ENCODE results near the gene ST6GALNAC1. TPM values are rescaled to one million over a fixed set of nuclear protein-coding genes. Genes with fewer than 3 reads are reported as not detected.

The ST6GALNAC1 gene
- polyA plus RNA-seq, 1 donor (not counting 4 experiments of a cell fraction or from before 2014, with no cell fraction given) = 0.46 TPM

DNA sequence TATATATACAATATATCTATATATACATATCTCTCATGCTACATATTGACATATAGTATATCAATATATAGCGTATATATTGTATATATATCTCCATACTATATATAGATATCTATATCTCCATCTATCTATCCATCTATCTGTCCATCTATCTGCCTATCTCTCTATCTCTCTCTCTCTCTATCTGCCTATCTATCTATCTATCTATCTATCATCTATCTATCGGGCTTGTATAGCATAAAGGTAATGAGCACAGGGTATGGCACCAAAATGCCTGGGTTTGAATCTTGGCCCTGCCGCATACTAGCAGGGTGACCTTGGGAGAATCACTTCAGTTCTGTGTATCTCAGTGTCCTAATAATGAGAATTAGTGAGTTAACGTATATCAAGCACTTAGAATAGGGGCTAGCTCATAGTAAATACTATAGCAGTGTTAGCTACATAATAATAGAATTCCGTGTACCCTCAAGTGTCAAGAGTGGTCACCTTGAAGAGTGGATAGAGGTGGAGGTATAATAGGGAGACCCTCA, 1.5 kb downstream of the ST6GALNAC1 start:
- Histone ChIP-seq H3K4me3 (ENCODE audit: control insufficient read depth in 2 of 3, extremely low read depth in 1 of 3, insufficient read depth in 2 of 3, low read depth in 1 of 3, low read length in 3 of 3) (no peak overlapping the region), H3K9ac (ENCODE audit: control insufficient read depth, extremely low read depth, insufficient read depth, low read length) (no peak overlapping the region)

DNA sequence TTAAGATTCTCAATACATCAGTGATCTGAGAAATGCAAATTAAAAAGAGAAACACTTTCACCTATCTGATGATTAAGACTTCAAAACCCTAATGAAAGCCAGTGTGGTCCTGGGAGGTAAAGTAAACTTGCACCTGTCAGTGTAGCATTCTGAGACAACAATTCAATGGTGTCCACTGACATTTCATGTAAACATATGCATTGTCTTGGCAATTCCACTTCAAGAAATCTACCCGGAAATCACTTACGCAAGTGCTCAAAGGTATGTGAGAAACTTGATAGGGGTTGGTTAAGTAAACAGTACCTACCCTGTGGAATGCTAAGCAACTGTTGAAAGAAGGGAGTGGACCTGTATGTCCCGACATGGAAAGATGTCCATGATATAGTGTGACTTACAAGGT, 2.1 kb downstream of the ST6GALNAC1 start:
- no peak overlapping the region for H3K4me3 ChIP-seq (ENCODE audit: control insufficient read depth in 2 of 3, extremely low read depth in 1 of 3, insufficient read depth in 2 of 3, low read depth in 1 of 3, low read length in 3 of 3)
- no peaks in the 10 kb centered on the region for H3K27me3 ChIP-seq (ENCODE audit: control insufficient read depth, extremely low read depth, insufficient read depth, low read length)
- DNase-seq (ENCODE audit: low read depth, low spot score) = no peak
- H4K20me1 ChIP-seq (ENCODE audit: control insufficient read depth, extremely low read depth, insufficient read depth, low read length) = no peaks in the 10 kb centered on the region
- no peak overlapping the region for H3K4me2 ChIP-seq (ENCODE audit: control insufficient read depth, extremely low read depth, insufficient read depth, low read depth, low read length)
- no peak overlapping the region for H3K9ac ChIP-seq (ENCODE audit: control insufficient read depth, extremely low read depth, insufficient read depth, low read length)
- no peaks in the 10 kb centered on the region for H3K79me2 ChIP-seq (ENCODE audit: control insufficient read depth, insufficient read depth, low read length)
- no peaks in the 10 kb centered on the region for H3K9me1 ChIP-seq (ENCODE audit: control insufficient read depth, extremely low read depth, insufficient read depth, low read length)
- peaks cover 12% of the 10 kb centered on the region for H3K4me1 ChIP-seq (ENCODE audit: control insufficient read depth, extremely low read depth, insufficient read depth, low read length)
- no peak for FAIRE-seq
- H3K27ac ChIP-seq (ENCODE audit: control insufficient read depth, insufficient read depth, low read length) = no peak overlapping the region
- H3K9me3 ChIP-seq (ENCODE audit: control insufficient read depth, low read depth, low read length) = no peaks in the 10 kb centered on the region
- no peaks in the 10 kb centered on the region for H3K36me3 ChIP-seq (ENCODE audit: control insufficient read depth in 2 of 2, extremely low read depth in 1 of 2, insufficient read depth in 2 of 2, low read length in 2 of 2)
- no peak overlapping the region for H2AFZ ChIP-seq (ENCODE audit: control insufficient read depth, low read length)
- dilution Hi-C loops (cut with MboI; ENCODE audit: extremely low pct_ligation_motif_present, low sequenced_read_pairs) = no loop called here
- TF ChIP-seq EZH2 (IDR thresholded peaks at IDR 0.05; ENCODE audit: low read length) = no peak
- TF ChIP-seq, protein P1, sequence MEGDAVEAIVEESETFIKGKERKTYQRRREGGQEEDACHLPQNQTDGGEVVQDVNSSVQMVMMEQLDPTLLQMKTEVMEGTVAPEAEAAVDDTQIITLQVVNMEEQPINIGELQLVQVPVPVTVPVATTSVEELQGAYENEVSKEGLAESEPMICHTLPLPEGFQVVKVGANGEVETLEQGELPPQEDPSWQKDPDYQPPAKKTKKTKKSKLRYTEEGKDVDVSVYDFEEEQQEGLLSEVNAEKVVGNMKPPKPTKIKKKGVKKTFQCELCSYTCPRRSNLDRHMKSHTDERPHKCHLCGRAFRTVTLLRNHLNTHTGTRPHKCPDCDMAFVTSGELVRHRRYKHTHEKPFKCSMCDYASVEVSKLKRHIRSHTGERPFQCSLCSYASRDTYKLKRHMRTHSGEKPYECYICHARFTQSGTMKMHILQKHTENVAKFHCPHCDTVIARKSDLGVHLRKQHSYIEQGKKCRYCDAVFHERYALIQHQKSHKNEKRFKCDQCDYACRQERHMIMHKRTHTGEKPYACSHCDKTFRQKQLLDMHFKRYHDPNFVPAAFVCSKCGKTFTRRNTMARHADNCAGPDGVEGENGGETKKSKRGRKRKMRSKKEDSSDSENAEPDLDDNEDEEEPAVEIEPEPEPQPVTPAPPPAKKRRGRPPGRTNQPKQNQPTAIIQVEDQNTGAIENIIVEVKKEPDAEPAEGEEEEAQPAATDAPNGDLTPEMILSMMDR (optimal IDR thresholded peaks at IDR 0.05 in 1 of 3, IDR thresholded peaks at IDR 0.05 in 1 of 3, conservative IDR thresholded peaks at IDR 0.05 in 1 of 3; ENCODE audit: extremely low read depth in 1 of 3, insufficient read depth in 2 of 3, low read length in 3 of 3) = no peak

More for the DNA sequence above, 1.5 kb downstream of the ST6GALNAC1 start:
- H3K9me1 ChIP-seq (ENCODE audit: control insufficient read depth, extremely low read depth, insufficient read depth, low read length) = no peaks in the 10 kb centered on the region
- H3K4me1 ChIP-seq (ENCODE audit: control insufficient read depth, extremely low read depth, insufficient read depth, low read length) = peaks cover 12% of the 10 kb centered on the region
- no peak for DNase-seq (ENCODE audit: low read depth, low spot score)
- H3K79me2 ChIP-seq (ENCODE audit: control insufficient read depth, insufficient read depth, low read length) = no peaks in the 10 kb centered on the region
- no peaks in the 10 kb centered on the region for H3K9me3 ChIP-seq (ENCODE audit: control insufficient read depth, low read depth, low read length)
- no peak for FAIRE-seq
- H4K20me1 ChIP-seq (ENCODE audit: control insufficient read depth, extremely low read depth, insufficient read depth, low read length) = no peaks in the 10 kb centered on the region
- dilution Hi-C loops (cut with MboI; ENCODE audit: extremely low pct_ligation_motif_present, low sequenced_read_pairs) = no loop called here
- H2AFZ ChIP-seq (ENCODE audit: control insufficient read depth, low read length) = no peak overlapping the region
- TF ChIP-seq EZH2 (IDR thresholded peaks at IDR 0.05; ENCODE audit: low read length) = no peak
- TF ChIP-seq, protein P1 (optimal IDR thresholded peaks at IDR 0.05 in 1 of 3, IDR thresholded peaks at IDR 0.05 in 1 of 3, conservative IDR thresholded peaks at IDR 0.05 in 1 of 3; ENCODE audit: extremely low read depth in 1 of 3, insufficient read depth in 2 of 3, low read length in 3 of 3) = no peak
- H3K4me2 ChIP-seq (ENCODE audit: control insufficient read depth, extremely low read depth, insufficient read depth, low read depth, low read length) = no peak overlapping the region
- H3K27me3 ChIP-seq (ENCODE audit: control insufficient read depth, extremely low read depth, insufficient read depth, low read length) = no peaks in the 10 kb centered on the region
- no peak overlapping the region for H3K27ac ChIP-seq (ENCODE audit: control insufficient read depth, insufficient read depth, low read length)
- no peaks in the 10 kb centered on the region for H3K36me3 ChIP-seq (ENCODE audit: control insufficient read depth in 2 of 2, extremely low read depth in 1 of 2, insufficient read depth in 2 of 2, low read length in 2 of 2)
